Ectodermal cell (in vitro differentiated cells): ENCODE results near the gene RPS14.

Source experiments
- H3K27ac ChIP-seq: 2 replicates; pipeline ENCODE4 v1.7.0; 2013; ENCODE audit warnings: mild to moderate bottlenecking, low read depth, low read length; ENCODE audit not compliant: insufficient read depth, poor library complexity, severe bottlenecking
- H3K27me3 ChIP-seq: 2 replicates; pipeline ENCODE4 v1.7.0; 2013; ENCODE audit warnings: mild to moderate bottlenecking, low read length; ENCODE audit not compliant: insufficient read depth, control insufficient read depth, poor library complexity, severe bottlenecking
- H3K36me3 ChIP-seq: one replicate; pipeline ENCODE4 v1.7.0; 2013; ENCODE audit warnings: low read length; ENCODE audit not compliant: control insufficient read depth, insufficient read depth
- H3K4me1 ChIP-seq: one replicate; pipeline ENCODE4 v1.7.0; 2013; ENCODE audit warnings: low read length; ENCODE audit not compliant: control insufficient read depth, insufficient read depth
- H3K4me3 ChIP-seq: 2 replicates; pipeline ENCODE4 v1.7.0; 2013; ENCODE audit warnings: low read depth, low read length, control low read depth; ENCODE audit not compliant: insufficient read depth
- H3K9me3 ChIP-seq: 2 replicates; pipeline ENCODE4 v1.7.0; 2013; ENCODE audit warnings: mild to moderate bottlenecking, low read length, moderate library complexity; ENCODE audit not compliant: control insufficient read depth
- WGBS, 2 experiments: methylation state at CpG; one replicate each; pipeline ENCODE4 v1.1.7; 2013; ENCODE audit warnings: missing lambda C conversion rate in 2 of 2; 5-methylcytosine and 5-hydroxymethylcytosine counted together

RPS14 gene

DNA sequence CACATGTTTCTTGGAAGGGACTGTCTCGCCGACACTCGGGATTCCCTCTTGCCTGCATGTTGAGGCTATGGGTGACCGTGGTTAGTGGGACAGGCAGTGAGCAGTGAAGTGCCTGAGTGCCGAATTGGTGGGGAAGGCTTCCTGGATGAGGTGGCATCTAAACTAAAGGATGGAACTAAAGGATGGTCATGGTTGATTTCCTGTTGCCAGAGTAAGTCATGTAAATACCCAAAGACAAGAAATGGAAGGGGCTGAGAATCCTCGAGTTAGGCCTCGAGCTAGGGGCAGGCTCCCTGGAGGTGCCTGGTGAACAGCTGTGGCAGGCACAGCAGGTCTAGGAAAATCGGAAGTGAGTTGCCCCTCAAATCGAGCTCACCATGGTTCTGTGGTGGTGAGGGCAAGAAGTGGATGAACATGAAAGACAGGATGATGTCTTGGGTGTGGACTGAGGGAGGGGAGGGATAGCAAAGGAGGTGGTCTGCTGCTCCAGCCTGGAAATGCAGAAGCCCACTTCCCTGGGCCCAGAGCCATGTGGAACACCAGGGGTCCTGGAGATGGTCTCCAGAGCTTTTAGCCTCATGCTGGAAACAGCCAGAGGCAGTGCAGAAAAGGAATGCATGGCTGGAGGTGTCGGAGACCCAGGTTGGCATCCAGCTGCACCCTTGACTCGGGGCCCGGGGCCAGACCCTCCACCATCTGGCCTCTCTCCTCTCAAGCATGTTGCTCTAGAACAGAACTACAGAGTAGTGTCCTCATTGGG, 49.0 kb downstream of the RPS14 start:
- Histone ChIP-seq H3K9me3 (no peaks in the 10 kb centered on the region), H3K4me1 (no peaks in the 10 kb centered on the region), H3K4me3 (no peak overlapping the region), H3K36me3 (peaks cover 24% of the 10 kb centered on the region), H3K27me3 (no peaks in the 10 kb centered on the region), H3K27ac (no peak overlapping the region)
- 95 to 96% methylated on average over 12 of the region's 12 CpGs for WGBS, 2 experiments

- Histone ChIP-seq H3K27me3 (no peaks in the 10 kb centered on the region), H3K36me3 (peaks cover 24% of the 10 kb centered on the region), H3K27ac (no peak overlapping the region), H3K4me3 (no peak overlapping the region), H3K4me1 (no peaks in the 10 kb centered on the region), H3K9me3 (no peaks in the 10 kb centered on the region)
- 95 to 97% methylated on average over 7 to 10 of the region's 11 CpGs for WGBS, 2 experiments
Observed at GRCh38 chr5:150399524-150400211, 49.9 kb downstream of the RPS14 start.

- Histone ChIP-seq H3K9me3 (no peaks in the 10 kb centered on the region), H3K4me3 (no peak overlapping the region), H3K27me3 (no peaks in the 10 kb centered on the region), H3K27ac (no peak overlapping the region), H3K4me1 (no peaks in the 10 kb centered on the region), H3K36me3 (peaks cover 27% of the 10 kb centered on the region)
- 90% methylated on average over 12 of the region's 12 CpGs for WGBS, 2 experiments
Observed at GRCh38 chr5:150398722-150399523, 50.6 kb downstream of the RPS14 start.

GRCh38 chr5:150397782-150398721, 51.5 kb downstream of the RPS14 start:
- Histone ChIP-seq H3K36me3 (peaks cover 36% of the 10 kb centered on the region), H3K27ac (no peak overlapping the region), H3K27me3 (no peaks in the 10 kb centered on the region), H3K4me3 (no peak overlapping the region), H3K9me3 (no peaks in the 10 kb centered on the region), H3K4me1 (no peaks in the 10 kb centered on the region)
- 94 to 95% methylated on average over 13 of the region's 13 CpGs for WGBS, 2 experiments

- H3K4me3 ChIP-seq = no peak overlapping the region
- no peak overlapping the region for H3K27ac ChIP-seq
- WGBS, 2 experiments = 94 to 95% methylated on average over 14 of the region's 14 CpGs
- no peaks in the 10 kb centered on the region for H3K27me3 ChIP-seq
- peaks cover 43% of the 10 kb centered on the region for H3K36me3 ChIP-seq
- H3K9me3 ChIP-seq = no peaks in the 10 kb centered on the region
- no peaks in the 10 kb centered on the region for H3K4me1 ChIP-seq
Observed at GRCh38 chr5:150397146-150397781, 52.3 kb downstream of the RPS14 start.

GRCh38 chr5:150396267-150396666, 53.3 kb downstream of the RPS14 start:
- H3K27ac ChIP-seq = no peak overlapping the region
- 95 to 97% methylated on average over 7 of the region's 7 CpGs for WGBS, 2 experiments
- H3K9me3 ChIP-seq = no peaks in the 10 kb centered on the region
- H3K27me3 ChIP-seq = no peaks in the 10 kb centered on the region
- no peak overlapping the region for H3K4me3 ChIP-seq
- peaks cover 52% of the 10 kb centered on the region for H3K36me3 ChIP-seq
- no peaks in the 10 kb centered on the region for H3K4me1 ChIP-seq

DNA sequence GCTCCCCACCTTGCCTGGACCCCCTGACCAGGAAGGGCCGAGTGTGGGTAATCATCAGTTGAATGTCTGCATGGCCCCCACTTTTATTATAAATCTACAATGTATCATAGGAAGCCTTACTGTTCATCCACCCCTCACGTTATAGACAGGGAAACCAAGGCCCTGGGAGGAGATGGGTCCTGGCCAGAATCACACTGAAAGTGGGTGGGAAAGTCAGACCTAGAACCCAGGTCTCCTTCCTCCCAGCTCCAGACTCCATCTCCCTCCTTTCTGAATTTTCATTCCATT, 53.9 kb downstream of the RPS14 start:
- no peak overlapping the region for H3K4me3 ChIP-seq
- H3K27me3 ChIP-seq = no peaks in the 10 kb centered on the region
- WGBS, 2 experiments = 95 to 100% methylated on average over 2 of the region's 2 CpGs
- H3K4me1 ChIP-seq = no peaks in the 10 kb centered on the region
- H3K9me3 ChIP-seq = no peaks in the 10 kb centered on the region
- H3K36me3 ChIP-seq = peaks cover 58% of the 10 kb centered on the region
- H3K27ac ChIP-seq = no peak overlapping the region

- 94 to 95% methylated on average over 13 of the region's 13 CpGs for WGBS, 2 experiments
Observed at GRCh38 chr5:150394912-150395687, 54.4 kb downstream of the RPS14 start.

DNA sequence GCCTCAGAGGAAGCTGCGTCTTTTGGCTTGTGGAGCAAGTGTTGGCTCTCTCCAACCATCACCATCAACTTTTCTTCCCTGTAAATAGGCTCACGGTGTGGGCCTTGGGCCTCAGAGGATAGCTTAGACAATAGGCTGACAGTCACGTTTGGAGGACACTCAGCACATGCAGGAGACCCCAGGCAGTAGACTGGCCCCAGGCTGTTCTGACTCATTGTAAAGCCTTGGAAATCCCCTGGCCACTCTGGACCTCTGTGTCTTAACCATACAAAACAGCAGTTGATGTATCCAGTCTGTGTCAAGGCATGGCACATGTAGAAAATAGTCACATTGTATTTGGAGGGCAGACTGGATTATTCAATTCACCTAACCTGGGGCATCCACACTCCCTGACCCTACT, 55.4 kb downstream of the RPS14 start:
- Histone ChIP-seq H3K4me1 (peaks cover 4% of the 10 kb centered on the region), H3K27me3 (no peaks in the 10 kb centered on the region), H3K9me3 (no peaks in the 10 kb centered on the region), H3K36me3 (peaks cover 66% of the 10 kb centered on the region), H3K4me3 (no peak overlapping the region), H3K27ac (no peak overlapping the region)
- 92 to 94% methylated on average over 3 of the region's 3 CpGs for WGBS, 2 experiments

More at GRCh38 chr5:150394912-150395687, 54.4 kb downstream of the RPS14 start:
- Histone ChIP-seq H3K27me3 (no peaks in the 10 kb centered on the region), H3K9me3 (no peaks in the 10 kb centered on the region), H3K4me3 (no peak overlapping the region), H3K36me3 (peaks cover 59% of the 10 kb centered on the region), H3K27ac (no peak overlapping the region), H3K4me1 (no peaks in the 10 kb centered on the region)
